Tibial nerve (tissue), 3 donors: ENCODE results near the gene MYO5C.

Experiments
- CTCF ChIP-seq, 5 experiments: fragments of 200-600 bp in 3 of 5; fragments of 450-650 bp in 2 of 5; sonication (generic) in 3 of 5; IDR thresholded peaks; one replicate each; pipeline ENCODE4 v1.5.1; 2016 to 2019; ENCODE audit warnings: antibody characterized with exemption in 5 of 5, mild to moderate bottlenecking in 3 of 5, moderate library complexity in 2 of 5
- POLR2A ChIP-seq, 2 donors: fragments of 450-650 bp; IDR thresholded peaks; one replicate each; pipeline ENCODE4 v1.6.1; 2017; ENCODE audit warnings: antibody characterized with exemption in 2 of 2, mild to moderate bottlenecking in 2 of 2, moderate library complexity in 2 of 2

GRCh38 chr15:52143873-52144272 is 151.7 kb downstream of the MYO5C start:
- TF ChIP-seq CTCF (IDR thresholded peaks at IDR 0.05) (no peak), POLR2A (IDR thresholded peaks at IDR 0.05) (no peak)
